ENCODE results near the gene TATDN2.

The TATDN2 gene

GRCh38 chr3:10248184-10248983 lies at the start of gene TATDN2:
Gene TATDN2 (plus strand): TSS chr3:10248459. CDS start chr3:10249201, 742 bp downstream.
- peak; percentile 88 for DNase-seq

GRCh38 chr3:10198761-10199649 lies 49.3 kb upstream of the TATDN2 start:
- DNase-seq: no peak

GRCh38 chr3:10204921-10205320 lies 43.3 kb upstream of the TATDN2 start:
- DNase-seq: no peak

- no peak for DNase-seq
Observed at GRCh38 chr3:10205451-10206165, 42.7 kb upstream of the TATDN2 start.

GRCh38 chr3:10206166-10206511 lies 42.1 kb upstream of the TATDN2 start:
- DNase-seq: no peak

GRCh38 chr3:10213156-10213792 lies 35.0 kb upstream of the TATDN2 start:
- DNase-seq: no peak

GRCh38 chr3:10215578-10216368 lies 32.5 kb upstream of the TATDN2 start:
- DNase-seq: no peak

GRCh38 chr3:10217359-10217758 lies 30.9 kb upstream of the TATDN2 start:
- no peak for DNase-seq

- DNase-seq: no peak
Observed at GRCh38 chr3:10219737-10220136, 28.5 kb upstream of the TATDN2 start.

GRCh38 chr3:10223676-10224639 lies 24.3 kb upstream of the TATDN2 start:
- DNase-seq: no peak

GRCh38 chr3:10224794-10225665 lies 23.2 kb upstream of the TATDN2 start:
- no peak for DNase-seq

- DNase-seq: no peak
Observed at GRCh38 chr3:10226293-10226692, 22.0 kb upstream of the TATDN2 start.

GRCh38 chr3:10228248-10228950 lies 19.9 kb upstream of the TATDN2 start:
- no peak for DNase-seq

GRCh38 chr3:10229576-10229975 lies 18.7 kb upstream of the TATDN2 start:
- DNase-seq: no peak

GRCh38 chr3:10232137-10232536 lies 16.1 kb upstream of the TATDN2 start:
- DNase-seq: no peak

GRCh38 chr3:10233988-10234387 lies 14.3 kb upstream of the TATDN2 start:
- no peak for DNase-seq

GRCh38 chr3:10234526-10235230 lies 13.6 kb upstream of the TATDN2 start:
- DNase-seq: no peak

- no peak for DNase-seq
Observed at GRCh38 chr3:10235551-10235950, 12.7 kb upstream of the TATDN2 start.

All from SIG-M5 (cell line).